Mononuclear cell (primary cell): ENCODE data around the gene MT1E. TPM values are rescaled to one million over a fixed set of nuclear protein-coding genes. Genes with fewer than 3 reads are reported as not detected.
"Not testable (repeated sequence)": the region's sequence is repeated elsewhere in the genome, so short reads cannot be mapped to it uniquely, and the experiment has no call there.

Experiments
- H3K27me3 ChIP-seq: 2 replicates; pipeline ENCODE4 v1.6.0; 2011; ENCODE audit warnings: low read length, control low read depth; ENCODE audit not compliant: insufficient read depth
- H3K4me1 ChIP-seq: 2 replicates; pipeline ENCODE4 v1.5.1; 2011; ENCODE audit warnings: mild to moderate bottlenecking, low read length, control low read depth; ENCODE audit not compliant: insufficient read depth
- H3K4me3 ChIP-seq: 2 replicates; pipeline ENCODE4 v1.5.1; 2011; ENCODE audit warnings: mild to moderate bottlenecking, low read length, moderate library complexity
- H3K9me3 ChIP-seq: 2 replicates; pipeline ENCODE4 v1.5.1; 2011; ENCODE audit warnings: low read depth, mild to moderate bottlenecking, control low read depth, low read length
- total RNA-seq: library from RNA; depleted of rRNA; stranded (reverse); fragments of >200 nt; gene quantifications from one replicate; pipeline ENCODE4 v1.2.3, GENCODE V29; 2012

Gene MT1E
- total RNA-seq = 1.7 TPM

GRCh38 chr16:56625140-56625942 is at the start of gene MT1E:
Gene MT1E, plus strand, starts transcription at chr16:56625781. Its CDS starts 71 bp downstream, at chr16:56625852.
- no peaks in the 10 kb centered on the region for H3K9me3 ChIP-seq
- peak within 1 kb of the TSS; percentile 48 for H3K4me3 ChIP-seq
- H3K27me3 ChIP-seq = peaks cover 31% of the 10 kb centered on the region
- H3K4me1 ChIP-seq = peaks cover 13% of the 10 kb centered on the region

GRCh38 chr16:56576585-56577299 is 48.8 kb upstream of the MT1E start:
- H3K27me3 ChIP-seq = no peaks in the 10 kb centered on the region
- no peak overlapping the region for H3K4me3 ChIP-seq
- no peaks in the 10 kb centered on the region for H3K9me3 ChIP-seq
- H3K4me1 ChIP-seq = no peaks in the 10 kb centered on the region

GRCh38 chr16:56577300-56577625 is 48.3 kb upstream of the MT1E start:
- no peaks in the 10 kb centered on the region for H3K27me3 ChIP-seq
- H3K9me3 ChIP-seq = no peaks in the 10 kb centered on the region
- H3K4me1 ChIP-seq = no peaks in the 10 kb centered on the region
- H3K4me3 ChIP-seq = no peak overlapping the region

- Histone ChIP-seq H3K4me1 (no peaks in the 10 kb centered on the region), H3K4me3 (no peak overlapping the region), H3K9me3 (no peaks in the 10 kb centered on the region), H3K27me3 (no peaks in the 10 kb centered on the region)
Measured at GRCh38 chr16:56580391-56581048, 45.1 kb upstream of the MT1E start.

- H3K9me3 ChIP-seq, H3K4me1 ChIP-seq, H3K27me3 ChIP-seq, H3K4me3 ChIP-seq: not testable (repeated sequence)
Measured at GRCh38 chr16:56582911-56583310, 42.7 kb upstream of the MT1E start.

- H3K27me3 ChIP-seq = peaks cover 9% of the 10 kb centered on the region
- no peaks in the 10 kb centered on the region for H3K4me1 ChIP-seq
- H3K4me3 ChIP-seq = no peak overlapping the region
- no peaks in the 10 kb centered on the region for H3K9me3 ChIP-seq
Measured at GRCh38 chr16:56583351-56584168, 42.0 kb upstream of the MT1E start.

GRCh38 chr16:56584276-56584675 is 41.3 kb upstream of the MT1E start:
- Histone ChIP-seq H3K9me3 (no peaks in the 10 kb centered on the region), H3K4me1 (peaks cover 4% of the 10 kb centered on the region), H3K4me3 (no peak overlapping the region), H3K27me3 (peaks cover 15% of the 10 kb centered on the region)

GRCh38 chr16:56588781-56589140 is 36.8 kb upstream of the MT1E start:
- H3K9me3 ChIP-seq = no peaks in the 10 kb centered on the region
- no peak overlapping the region for H3K4me3 ChIP-seq
- peaks cover 25% of the 10 kb centered on the region for H3K27me3 ChIP-seq
- peaks cover 8% of the 10 kb centered on the region for H3K4me1 ChIP-seq

GRCh38 chr16:56589141-56590039 is 36.2 kb upstream of the MT1E start, which contains the start of gene MT3:
Gene MT3, plus strand, starts transcription at chr16:56589528. Its CDS starts 63 bp downstream, at chr16:56589591.
- Histone ChIP-seq H3K27me3 (peaks cover 25% of the 10 kb centered on the region), H3K4me3 (no peak within 1 kb of the TSS), H3K9me3 (no peaks in the 10 kb centered on the region), H3K4me1 (peaks cover 8% of the 10 kb centered on the region)

- Histone ChIP-seq H3K4me1 (peaks cover 8% of the 10 kb centered on the region), H3K4me3 (no peak overlapping the region), H3K27me3 (peaks cover 25% of the 10 kb centered on the region), H3K9me3 (no peaks in the 10 kb centered on the region)
Measured at GRCh38 chr16:56591377-56592060, 34.1 kb upstream of the MT1E start.

- Histone ChIP-seq H3K4me1 (peaks cover 8% of the 10 kb centered on the region), H3K9me3 (no peaks in the 10 kb centered on the region), H3K4me3 (no peak overlapping the region), H3K27me3 (peaks cover 14% of the 10 kb centered on the region)
Measured at GRCh38 chr16:56593573-56594291, 31.8 kb upstream of the MT1E start.

- Histone ChIP-seq H3K4me1 (peaks cover 4% of the 10 kb centered on the region), H3K9me3 (no peaks in the 10 kb centered on the region), H3K4me3 (no peak overlapping the region), H3K27me3 (peaks cover 10% of the 10 kb centered on the region)
Measured at GRCh38 chr16:56594292-56594619, 31.3 kb upstream of the MT1E start.

- Histone ChIP-seq H3K4me1 (no peaks in the 10 kb centered on the region), H3K9me3 (no peaks in the 10 kb centered on the region), H3K4me3 (no peak overlapping the region), H3K27me3 (no peaks in the 10 kb centered on the region)
Measured at GRCh38 chr16:56600398-56600999, 25.1 kb upstream of the MT1E start.
